NB4 (cell line): ENCODE measurements around the gene MAPK8IP3.

Experiments used
- DNase-seq: peaks from one replicate; pipeline ENCODE4 v3.0.0; 2010; ENCODE audit warnings: low read depth
- H3K4me3 ChIP-seq: one replicate; pipeline ENCODE4 v1.5.1; 2011; ENCODE audit warnings: mild to moderate bottlenecking, low read depth, low read length, moderate library complexity
- MAX ChIP-seq: IDR thresholded peaks from 2 replicates; pipeline ENCODE4 v1.6.1; 2011; ENCODE audit warnings: low read depth, low read length
- MYC ChIP-seq: IDR thresholded peaks from 2 replicates; pipeline ENCODE4 v1.6.1; 2011; ENCODE audit warnings: low read depth, low read length
- POLR2A ChIP-seq: IDR thresholded peaks from 2 replicates; pipeline ENCODE4 v1.6.1; 2011; ENCODE audit warnings: mild to moderate bottlenecking; ENCODE audit not compliant: insufficient read length; ENCODE audit errors: extremely low read depth
- TF ChIP-seq, protein P1 (sequence below): IDR thresholded peaks from one replicate; pipeline ENCODE4 v1.5.1; 2012; ENCODE audit warnings: low read depth, low read length

The MAPK8IP3 gene

DNA sequence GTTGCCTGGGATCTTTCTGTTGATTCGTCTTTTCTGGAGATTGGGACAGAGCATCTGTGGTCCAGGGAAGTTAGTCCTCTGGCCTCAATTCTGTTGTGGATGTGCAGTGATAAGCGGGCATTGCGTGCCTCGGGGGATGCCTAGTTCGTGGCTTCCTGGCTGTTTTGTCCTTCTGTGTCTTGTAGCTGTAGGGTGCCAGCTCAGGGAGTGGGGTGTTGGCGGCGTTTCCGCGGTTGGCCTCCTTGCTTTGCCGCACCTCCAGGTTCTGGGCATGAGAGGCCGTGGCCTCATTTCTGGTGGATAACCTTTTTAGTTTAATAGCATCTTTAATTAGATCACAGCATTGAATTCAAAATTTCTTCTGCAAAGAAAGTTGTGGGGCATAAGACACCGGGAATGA lies 29.3 kb upstream of the MAPK8IP3 start:
- no peak overlapping the region for H3K4me3 ChIP-seq
- TF ChIP-seq MAX (no peak), POLR2A (no peak), MYC (no peak)
- TF ChIP-seq, protein P1, sequence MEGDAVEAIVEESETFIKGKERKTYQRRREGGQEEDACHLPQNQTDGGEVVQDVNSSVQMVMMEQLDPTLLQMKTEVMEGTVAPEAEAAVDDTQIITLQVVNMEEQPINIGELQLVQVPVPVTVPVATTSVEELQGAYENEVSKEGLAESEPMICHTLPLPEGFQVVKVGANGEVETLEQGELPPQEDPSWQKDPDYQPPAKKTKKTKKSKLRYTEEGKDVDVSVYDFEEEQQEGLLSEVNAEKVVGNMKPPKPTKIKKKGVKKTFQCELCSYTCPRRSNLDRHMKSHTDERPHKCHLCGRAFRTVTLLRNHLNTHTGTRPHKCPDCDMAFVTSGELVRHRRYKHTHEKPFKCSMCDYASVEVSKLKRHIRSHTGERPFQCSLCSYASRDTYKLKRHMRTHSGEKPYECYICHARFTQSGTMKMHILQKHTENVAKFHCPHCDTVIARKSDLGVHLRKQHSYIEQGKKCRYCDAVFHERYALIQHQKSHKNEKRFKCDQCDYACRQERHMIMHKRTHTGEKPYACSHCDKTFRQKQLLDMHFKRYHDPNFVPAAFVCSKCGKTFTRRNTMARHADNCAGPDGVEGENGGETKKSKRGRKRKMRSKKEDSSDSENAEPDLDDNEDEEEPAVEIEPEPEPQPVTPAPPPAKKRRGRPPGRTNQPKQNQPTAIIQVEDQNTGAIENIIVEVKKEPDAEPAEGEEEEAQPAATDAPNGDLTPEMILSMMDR = no peak
- DNase-seq = no peak

GRCh38 chr16:1677339-1677738 lies 28.7 kb upstream of the MAPK8IP3 start:
- no peak for DNase-seq
- TF ChIP-seq POLR2A (no peak), MYC (no peak), MAX (no peak)
- TF ChIP-seq, protein P1 = no peak
- peak overlapping the region; percentile 38 for H3K4me3 ChIP-seq

DNA sequence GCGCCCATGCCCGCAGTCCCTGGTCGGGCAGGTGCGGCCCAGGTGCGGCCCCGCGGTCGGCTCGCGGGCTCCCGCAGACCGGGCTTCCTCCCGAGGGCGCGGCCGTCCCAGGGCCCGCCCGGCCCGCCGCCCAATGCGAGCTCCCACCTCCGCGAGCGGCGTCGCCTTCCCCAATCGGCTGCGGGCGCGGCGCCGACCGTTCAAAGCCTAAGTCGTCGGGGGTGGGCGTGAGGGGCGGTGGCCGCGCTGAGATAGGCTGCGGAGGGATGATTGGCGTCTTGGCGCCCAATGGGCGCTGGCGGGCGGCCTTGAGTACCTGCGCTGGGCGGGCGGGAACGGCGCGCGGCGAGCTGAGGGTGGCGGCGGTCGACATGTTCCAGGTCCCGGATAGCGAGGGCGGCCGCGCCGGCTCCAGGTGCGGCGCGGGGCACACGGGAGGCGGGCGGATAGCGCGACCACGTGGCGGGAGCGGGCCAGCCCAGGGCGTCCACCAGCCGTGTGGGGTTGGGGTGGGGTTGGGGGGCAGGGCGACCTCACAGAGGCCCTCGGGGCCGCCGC lies 28.0 kb upstream of the MAPK8IP3 start, which contains the start of gene JPT2:
Gene JPT2, plus strand, starts transcription at position 338 of the 558 bp plus-strand sequence. Its CDS starts 34 bp downstream, at position 372.
- TF ChIP-seq, protein P1 = no peak
- TF ChIP-seq MYC (peak; percentile 39; the same call in 1 of the 2 replicates), POLR2A (peak; percentile 42), MAX (peak; percentile 59; the same call in 1 of the 2 replicates)
- H3K4me3 ChIP-seq = peak within 1 kb of the TSS; percentile 83
- DNase-seq = peak; percentile 96

- peak overlapping the region; percentile 83 for H3K4me3 ChIP-seq
- peak; percentile 36 for DNase-seq
- TF ChIP-seq POLR2A = no peak
- TF ChIP-seq, protein P1 = no peak
- TF ChIP-seq MYC = no peak
- no peak for TF ChIP-seq MAX
These were observed 27.4 kb upstream of the MAPK8IP3 start for GRCh38 chr16:1678500-1679098.

- no peak for DNase-seq
- TF ChIP-seq POLR2A (no peak), MAX (no peak), MYC (no peak)
- TF ChIP-seq, protein P1 = no peak
- H3K4me3 ChIP-seq = no peak overlapping the region
These were observed 25.6 kb upstream of the MAPK8IP3 start for GRCh38 chr16:1680361-1680760.
